Liver (tissue), 9 donors: ENCODE results near the gene RELN. TPM values are rescaled to one million over a fixed set of nuclear protein-coding genes. Genes with fewer than 3 reads are reported as not detected.

Experiments
- DNase-seq: peaks from one replicate; pipeline ENCODE4 v3.0.0-alpha.2; 2017; ENCODE audit warnings: low spot score
- H3K27ac ChIP-seq, 2 donors: one replicate each; pipeline ENCODE4 v1.7.0; 2013; ENCODE audit warnings: inconsistent platforms in 2 of 2, low read length in 2 of 2, control low read depth in 1 of 2, low read depth in 1 of 2, mild to moderate bottlenecking in 1 of 2
- H3K27me3 ChIP-seq, 4 donors: one replicate each; pipeline versions ENCODE4 v1.6.1 to v1.7.0; 2013; ENCODE audit warnings: low read length in 3 of 4, inconsistent platforms in 1 of 4, mild to moderate bottlenecking in 1 of 4, moderate library complexity in 1 of 4; ENCODE audit not compliant: control insufficient read depth in 4 of 4, insufficient read depth in 4 of 4
- H3K36me3 ChIP-seq, 4 donors: one replicate each; pipeline versions ENCODE4 v1.6.1 to v1.7.0; 2013; ENCODE audit warnings: low read length in 3 of 4, mild to moderate bottlenecking in 3 of 4, low read depth in 1 of 4, moderate library complexity in 1 of 4; ENCODE audit not compliant: control insufficient read depth in 4 of 4, insufficient read depth in 3 of 4
- H3K4me1 ChIP-seq, 4 donors: one replicate each; pipeline versions ENCODE4 v1.6.1 to v1.7.0; 2013; ENCODE audit warnings: low read length in 3 of 4, mild to moderate bottlenecking in 3 of 4, moderate library complexity in 1 of 4; ENCODE audit not compliant: control insufficient read depth in 4 of 4, insufficient read depth in 4 of 4
- H3K4me3 ChIP-seq, 3 donors: one replicate each; pipeline versions ENCODE4 v1.6.1 to v1.7.0; 2013; ENCODE audit warnings: low read length in 3 of 3, control low read depth in 1 of 3, low read depth in 1 of 3, mild to moderate bottlenecking in 1 of 3
- H3K9ac ChIP-seq, 2 donors: one replicate each; pipeline ENCODE4 v1.7.0; 2013; ENCODE audit warnings: low read length in 2 of 2, mild to moderate bottlenecking in 2 of 2, moderate library complexity in 2 of 2, control low read depth in 1 of 2, low read depth in 1 of 2
- H3K9me3 ChIP-seq, 4 donors: one replicate each; pipeline versions ENCODE4 v1.6.1 to v1.7.0; 2013; ENCODE audit warnings: low read length in 3 of 4; ENCODE audit not compliant: control insufficient read depth in 4 of 4
- ATF3 ChIP-seq: IDR thresholded peaks from 2 replicates; pipeline ENCODE4 v1.6.1; 2016; ENCODE audit warnings: antibody characterized with exemption
- CTCF ChIP-seq: fragments of 150-350 bp; IDR thresholded peaks from 2 replicates; pipeline ENCODE4 v1.5.1; 2017; ENCODE audit warnings: improper control_type of control experiment, low read depth, low read length; ENCODE audit not compliant: missing input control
- EGR1 ChIP-seq, 2 donors: IDR thresholded peaks; 2 replicates each; pipeline ENCODE4 v1.6.1; 2016 to 2018; ENCODE audit warnings: antibody characterized with exemption in 2 of 2, low read depth in 2 of 2
- FOXA1 ChIP-seq: IDR thresholded peaks from 2 replicates; pipeline ENCODE4 v1.6.1; 2016; ENCODE audit warnings: antibody characterized with exemption
- FOXA2 ChIP-seq: IDR thresholded peaks from 2 replicates; pipeline ENCODE4 v1.6.1; 2016; ENCODE audit warnings: antibody characterized with exemption
- GABPA ChIP-seq, 2 donors: IDR thresholded peaks in 1 of 2; conservative IDR thresholded peaks in 1 of 2; 2 replicates each; pipeline ENCODE4 v1.6.1; 2016; ENCODE audit warnings: antibody characterized with exemption in 2 of 2, mild to moderate bottlenecking in 1 of 2, moderate library complexity in 1 of 2
- HNF4A ChIP-seq, 2 donors: conservative IDR thresholded peaks; 2 replicates each; pipeline ENCODE4 v1.6.1; 2016; ENCODE audit warnings: antibody characterized with exemption in 2 of 2, mild to moderate bottlenecking in 2 of 2
- HNF4G ChIP-seq: IDR thresholded peaks from 2 replicates; pipeline ENCODE4 v1.6.1; 2016; ENCODE audit warnings: antibody characterized with exemption
- JUND ChIP-seq, 2 donors: IDR thresholded peaks; 2 replicates each; pipeline ENCODE4 v1.6.1; 2016; ENCODE audit warnings: antibody characterized with exemption in 2 of 2
- MAX ChIP-seq: IDR thresholded peaks from 2 replicates; pipeline ENCODE4 v1.6.1; 2016; ENCODE audit warnings: antibody characterized with exemption
- NR2F2 ChIP-seq: IDR thresholded peaks from 2 replicates; pipeline ENCODE4 v1.6.1; 2016; ENCODE audit warnings: antibody characterized with exemption
- RAD21 ChIP-seq, 2 donors: IDR thresholded peaks; 2 replicates each; pipeline ENCODE4 v1.6.1; 2016; ENCODE audit warnings: antibody characterized with exemption in 2 of 2, mild to moderate bottlenecking in 2 of 2
- REST ChIP-seq: IDR thresholded peaks from 2 replicates; pipeline ENCODE4 v1.6.1; 2016; ENCODE audit warnings: antibody characterized with exemption, mild to moderate bottlenecking
- RXRA ChIP-seq, 2 donors: IDR thresholded peaks; 2 replicates each; pipeline ENCODE4 v1.6.1; 2017 to 2018; ENCODE audit warnings: antibody characterized with exemption in 2 of 2, mild to moderate bottlenecking in 1 of 2
- SP1 ChIP-seq: IDR thresholded peaks from 2 replicates; pipeline ENCODE4 v1.6.1; 2018; ENCODE audit warnings: antibody characterized with exemption, mild to moderate bottlenecking
- TAF1 ChIP-seq: conservative IDR thresholded peaks from 2 replicates; pipeline ENCODE4 v1.6.1; 2016; ENCODE audit warnings: antibody characterized with exemption, mild to moderate bottlenecking
- YY1 ChIP-seq: IDR thresholded peaks from 2 replicates; pipeline ENCODE4 v1.6.1; 2016; ENCODE audit warnings: antibody characterized with exemption, mild to moderate bottlenecking
- ZBTB33 ChIP-seq: IDR thresholded peaks from 2 replicates; pipeline ENCODE4 v1.6.1; 2016; ENCODE audit warnings: antibody characterized with exemption
- WGBS: extraction: QIAGEN DNeasy Blood & Tissue Kit; methylation state at CpG from one replicate; pipeline ENCODE4 v1.1.7; 2013; 5-methylcytosine and 5-hydroxymethylcytosine counted together
- polyA plus RNA-seq, 2 donors: library from polyadenylated mRNA; stranded (reverse) in 1 of 2; unstranded in 1 of 2; fragments of 200-250 nt in 1 of 2; fragments of >200 nt in 1 of 2; fragmentation: Nextera tagmentation in 1 of 2; extraction: Ambion mirVana in 1 of 2; gene quantifications; one replicate each; pipeline versions ENCODE4 v1.2.1 to v1.2.3, GENCODE V29; 2013 to 2015
- total RNA-seq, 2 donors: library from RNA; depleted of rRNA; stranded (reverse); fragments of >200 nt; gene quantifications; one replicate each; pipeline ENCODE4 v1.2.3, GENCODE V29; 2014
- donor health status: healthy.
- donor health status: healthy.
- donor health status: healthy.
- donor health status: healthy.
- donor health status: healthy.

RELN gene
- total and polyA plus RNA-seq, 4 donors: 10.0 to 69.8 (median 28.4) TPM

GRCh38 chr7:103569621-103570305 lies 419.7 kb downstream of the RELN start:
- no peak overlapping the region for H3K27ac ChIP-seq
- no peak overlapping the region for H3K9ac ChIP-seq
- 86% methylated on average over 4 of the region's 4 CpGs for WGBS
- no peaks in the 10 kb centered on the region for H3K9me3 ChIP-seq
- TF ChIP-seq EGR1 (IDR thresholded peaks at IDR 0.05; ENCODE audit: low read depth in 2 of 2) (no peak), REST (no peak), CTCF (no peak), JUND (IDR thresholded peaks at IDR 0.05) (no peak), ATF3 (no peak), HNF4A (conservative IDR thresholded peaks at IDR 0.05) (no peak), GABPA (IDR thresholded peaks at IDR 0.05 in 1 of 2, conservative IDR thresholded peaks at IDR 0.05 in 1 of 2) (no peak), SP1 (no peak), MAX (no peak), RXRA (IDR thresholded peaks at IDR 0.05) (no peak), ZBTB33 (no peak), YY1 (no peak), HNF4G (no peak), FOXA1 (no peak), FOXA2 (no peak), TAF1 (no peak), RAD21 (IDR thresholded peaks at IDR 0.05) (no peak), NR2F2 (no peak)
- H3K4me3 ChIP-seq: no peak overlapping the region
- H3K27me3 ChIP-seq: no peaks in the 10 kb centered on the region
- no peak for DNase-seq
- no peaks in the 10 kb centered on the region for H3K4me1 ChIP-seq
- no peaks in the 10 kb centered on the region for H3K36me3 ChIP-seq
